Measurements from ENCODE around the gene PRPF38B. TPM values are rescaled to one million over a fixed set of nuclear protein-coding genes. Genes with fewer than 3 reads are reported as not detected.

Gene PRPF38B
- total and polyA plus RNA-seq, 2 experiments from 2014 or later: 40.5 to 86.4 TPM

- TF ChIP-seq REST (IDR thresholded peaks at IDR 0.05; ENCODE audit: unreplicated experiment): no peak
- no peak for TF ChIP-seq NANOG (IDR thresholded peaks at IDR 0.05; ENCODE audit: borderline replicate concordance)
- TF ChIP-seq STAT1 (IDR thresholded peaks at IDR 0.05; ENCODE audit: unreplicated experiment): no peak
These were observed 23.3 kb upstream of the PRPF38B start (continued) for GRCh38 chr1:108668777-108669176.

DNA sequence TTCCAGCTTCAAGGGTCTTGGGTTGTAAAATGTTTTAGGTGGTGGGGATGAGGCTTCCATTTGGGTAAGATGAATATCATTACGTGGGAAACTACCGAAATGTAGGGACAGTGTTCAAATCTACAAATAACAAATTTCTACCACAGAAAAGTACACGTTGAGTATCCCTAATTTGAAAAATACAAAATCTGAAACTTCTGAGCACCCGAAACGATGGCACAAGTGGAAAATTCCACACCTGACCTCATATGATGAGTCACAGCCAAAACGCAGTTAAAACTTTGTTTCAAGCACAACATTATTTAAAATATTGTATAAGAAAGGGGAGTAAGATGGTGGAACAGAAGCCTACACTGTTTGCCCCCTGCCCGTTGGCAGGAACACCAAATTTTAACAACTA, 22.4 kb upstream of the PRPF38B start:
- Mint-ChIP-seq H3K9me3 (peaks cover 13% of the 10 kb centered on the region), H3K36me3 (ENCODE audit: low read depth) (peaks cover 6% of the 10 kb centered on the region), H3K4me3 (no peak overlapping the region), H3K27ac (no peak overlapping the region), H3K27me3 (ENCODE audit: insufficient read depth, low read depth, poor library complexity) (peaks cover 4% of the 10 kb centered on the region), H3K4me1 (no peaks in the 10 kb centered on the region; the same call in 2 of the 3 replicates)
- DNase-seq (ENCODE audit: low spot score) (no peak), ATAC-seq (no peak)
- Histone ChIP-seq H4K20me1 (replicated peaks; ENCODE audit: insufficient read depth) (no peaks in the 10 kb centered on the region), H3K4me3 (no peak overlapping the region), H3K4me1 (ENCODE audit: insufficient read depth) (no peaks in the 10 kb centered on the region), H3K27me3 (ENCODE audit: insufficient read depth) (no peaks in the 10 kb centered on the region), H3K36me3 (ENCODE audit: insufficient read depth) (no peaks in the 10 kb centered on the region), H3K27ac (ENCODE audit: low read depth) (no peak overlapping the region), H3K79me2 (replicated peaks; ENCODE audit: insufficient read depth) (no peaks in the 10 kb centered on the region), H3K4me2 (no peak overlapping the region), H3F3A (replicated peaks; ENCODE audit: low read depth) (no peaks in the 10 kb centered on the region), H2AFZ (no peak overlapping the region), H3K9me2 (ENCODE audit: insufficient read depth) (no peaks in the 10 kb centered on the region)
- no peak for TF ChIP-seq NANOG (IDR thresholded peaks at IDR 0.05; ENCODE audit: borderline replicate concordance)

GRCh38 chr1:108670131-108670773, 21.9 kb upstream of the PRPF38B start:
- Mint-ChIP-seq H3K36me3 (ENCODE audit: low read depth) (peaks cover 10% of the 10 kb centered on the region), H3K9me3 (peaks cover 19% of the 10 kb centered on the region), H3K27me3 (ENCODE audit: insufficient read depth, low read depth, poor library complexity) (peaks cover 4% of the 10 kb centered on the region), H3K4me3 (no peak overlapping the region), H3K4me1 (no peaks in the 10 kb centered on the region; the same call in 2 of the 3 replicates), H3K27ac (no peak overlapping the region)
- Histone ChIP-seq H3K79me2 (replicated peaks; ENCODE audit: insufficient read depth) (no peaks in the 10 kb centered on the region), H3K36me3 (ENCODE audit: insufficient read depth) (no peaks in the 10 kb centered on the region), H3K27me3 (ENCODE audit: insufficient read depth) (no peaks in the 10 kb centered on the region), H3K9me2 (ENCODE audit: insufficient read depth) (no peaks in the 10 kb centered on the region), H2AFZ (no peak overlapping the region), H3F3A (replicated peaks; ENCODE audit: low read depth) (no peaks in the 10 kb centered on the region), H3K27ac (ENCODE audit: low read depth) (no peak overlapping the region), H4K20me1 (replicated peaks; ENCODE audit: insufficient read depth) (no peaks in the 10 kb centered on the region), H3K4me1 (ENCODE audit: insufficient read depth) (no peaks in the 10 kb centered on the region), H3K4me3 (no peak overlapping the region), H3K4me2 (no peak overlapping the region)
- ATAC-seq (no peak), DNase-seq (ENCODE audit: low spot score) (no peak)
- TF ChIP-seq EZH2 (IDR thresholded peaks at IDR 0.05; ENCODE audit: low read depth, unreplicated experiment) (no peak), REST (IDR thresholded peaks at IDR 0.05; ENCODE audit: unreplicated experiment) (no peak), ZNF114 (CRISPR knock-in tag; IDR thresholded peaks at IDR 0.05) (no peak), ZNF331 (CRISPR knock-in tag; IDR thresholded peaks at IDR 0.05; ENCODE audit: low read depth) (no peak)
- TF ChIP-seq, protein P1, sequence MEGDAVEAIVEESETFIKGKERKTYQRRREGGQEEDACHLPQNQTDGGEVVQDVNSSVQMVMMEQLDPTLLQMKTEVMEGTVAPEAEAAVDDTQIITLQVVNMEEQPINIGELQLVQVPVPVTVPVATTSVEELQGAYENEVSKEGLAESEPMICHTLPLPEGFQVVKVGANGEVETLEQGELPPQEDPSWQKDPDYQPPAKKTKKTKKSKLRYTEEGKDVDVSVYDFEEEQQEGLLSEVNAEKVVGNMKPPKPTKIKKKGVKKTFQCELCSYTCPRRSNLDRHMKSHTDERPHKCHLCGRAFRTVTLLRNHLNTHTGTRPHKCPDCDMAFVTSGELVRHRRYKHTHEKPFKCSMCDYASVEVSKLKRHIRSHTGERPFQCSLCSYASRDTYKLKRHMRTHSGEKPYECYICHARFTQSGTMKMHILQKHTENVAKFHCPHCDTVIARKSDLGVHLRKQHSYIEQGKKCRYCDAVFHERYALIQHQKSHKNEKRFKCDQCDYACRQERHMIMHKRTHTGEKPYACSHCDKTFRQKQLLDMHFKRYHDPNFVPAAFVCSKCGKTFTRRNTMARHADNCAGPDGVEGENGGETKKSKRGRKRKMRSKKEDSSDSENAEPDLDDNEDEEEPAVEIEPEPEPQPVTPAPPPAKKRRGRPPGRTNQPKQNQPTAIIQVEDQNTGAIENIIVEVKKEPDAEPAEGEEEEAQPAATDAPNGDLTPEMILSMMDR (conservative IDR thresholded peaks at IDR 0.05; ENCODE audit: low read depth in 2 of 2): no peak
